K562 (cell line): ENCODE results near the gene SIRT5. TPM values are rescaled to one million over a fixed set of nuclear protein-coding genes. Genes with fewer than 3 reads are reported as not detected.

Experiments
- BRF1 ChIP-seq: IDR thresholded peaks from 3 replicates; pipeline ENCODE4 v1.6.1; 2011; ENCODE audit warnings: borderline replicate concordance, mild to moderate bottlenecking; ENCODE audit not compliant: insufficient read length; ENCODE audit errors: extremely low read depth
- CBFA2T3 ChIP-seq: fragments of 450-650 bp; IDR thresholded peaks from 2 replicates; pipeline ENCODE4 v1.6.1; 2017
- CBX5 ChIP-seq: IDR thresholded peaks from 2 replicates; pipeline ENCODE4 v1.6.1; 2014; ENCODE audit warnings: low read depth, borderline replicate concordance
- CTCF ChIP-seq, 3 experiments: IDR thresholded peaks in 2 of 3; conservative IDR thresholded peaks in 1 of 3; 2 replicates each; pipeline ENCODE4 v1.5.1; 2011 to 2012; ENCODE audit warnings: low read length in 3 of 3, mild to moderate bottlenecking in 3 of 3, control low read depth in 2 of 3, improper control_type of control experiment in 1 of 3, inconsistent platforms in 1 of 3, low read depth in 1 of 3, mixed read lengths in 1 of 3, moderate library complexity in 1 of 3; ENCODE audit not compliant: insufficient read depth in 2 of 3
- EWSR1 ChIP-seq: fragments of 450-650 bp; IDR thresholded peaks from 2 replicates; pipeline ENCODE4 v1.6.1; 2018; ENCODE audit warnings: borderline replicate concordance, mild to moderate bottlenecking, low read depth, moderate library complexity; ENCODE audit not compliant: partially characterized antibody
- FIP1L1 ChIP-seq: fragments of 200-400 bp; formaldehyde crosslinking; IDR thresholded peaks from 2 replicates; pipeline ENCODE4 v1.6.1; 2018; ENCODE audit warnings: mild to moderate bottlenecking, low read depth, low read length; ENCODE audit not compliant: poor library complexity, severe bottlenecking
- FUS ChIP-seq: fragments of 200-400 bp; formaldehyde crosslinking; optimal IDR thresholded peaks from 2 replicates; pipeline ENCODE3; 2017; ENCODE audit warnings: low read depth, low read length
- KDM2B ChIP-seq: fragments of 250-450 bp; sonication (Bioruptor Pico); IDR thresholded peaks from 2 replicates; pipeline ENCODE4 v1.8.0; 2021; ENCODE audit warnings: mild to moderate bottlenecking, moderate library complexity
- KDM5B ChIP-seq: fragments of 200-600 bp; sonication (generic); IDR thresholded peaks from 2 replicates; pipeline ENCODE4 v1.6.1; 2012; ENCODE audit warnings: low read depth, mild to moderate bottlenecking, moderate library complexity, low read length, control low read depth, inconsistent platforms; ENCODE audit not compliant: insufficient replicate concordance
- MTA2 ChIP-seq: fragments of 450-650 bp; IDR thresholded peaks from 2 replicates; pipeline ENCODE4 v1.6.1; 2016; ENCODE audit warnings: low read depth
- MYBL2 ChIP-seq, 2 experiments: fragments of 450-650 bp in 1 of 2; sonication (generic) in 1 of 2; formaldehyde crosslinking in 1 of 2; IDR thresholded peaks; 2 replicates each; pipeline versions ENCODE4 v1.6.1 to v1.8.1; 2017 to 2022; ENCODE audit warnings: borderline replicate concordance in 1 of 2, inconsistent platforms in 1 of 2, low read depth in 1 of 2, mild to moderate bottlenecking in 1 of 2, missing genetic modification reagents in 1 of 2, moderate library complexity in 1 of 2
- NBN ChIP-seq: fragments of 450-650 bp; IDR thresholded peaks from 2 replicates; pipeline ENCODE4 v1.6.1; 2016; ENCODE audit warnings: low read depth, mild to moderate bottlenecking
- NCOA6 ChIP-seq: fragments of 450-650 bp; IDR thresholded peaks from 2 replicates; pipeline ENCODE4 v1.6.1; 2017; ENCODE audit warnings: mild to moderate bottlenecking
- RBM25 ChIP-seq: fragments of 200-400 bp; formaldehyde crosslinking; IDR thresholded peaks from 2 replicates; pipeline ENCODE4 v1.6.1; 2018; ENCODE audit warnings: low read length, low read depth, moderate library complexity; ENCODE audit not compliant: severe bottlenecking
- SMAD3 ChIP-seq: fragments of 450-650 bp; formaldehyde crosslinking; conservative IDR thresholded peaks from 2 replicates; pipeline ENCODE4 v1.4.0; 2020; ENCODE audit warnings: mild to moderate bottlenecking
- SNIP1 ChIP-seq: fragments of 450-650 bp; IDR thresholded peaks from 2 replicates; pipeline ENCODE4 v1.7.1; 2017; ENCODE audit warnings: low read depth, mild to moderate bottlenecking
- SP2 ChIP-seq: IDR thresholded peaks from 2 replicates; pipeline ENCODE4 v1.6.1; 2011; ENCODE audit warnings: mild to moderate bottlenecking, low read depth, low read length, moderate library complexity; ENCODE audit not compliant: poor library complexity, severe bottlenecking; ENCODE audit errors: extremely low read depth
- ZBTB17 ChIP-seq: fragments of 450-650 bp; formaldehyde crosslinking; IDR thresholded peaks from 2 replicates; pipeline ENCODE4 v1.4.0; 2020; ENCODE audit warnings: mild to moderate bottlenecking
- ZC3H4 ChIP-seq: sonication (generic); formaldehyde crosslinking; IDR thresholded peaks from 2 replicates; pipeline ENCODE4 v1.9.0; 2021; ENCODE audit warnings: missing genetic modification reagents, borderline replicate concordance
- ZNF274 ChIP-seq: IDR thresholded peaks from 2 replicates; pipeline ENCODE4 v1.6.1; 2011; ENCODE audit warnings: low read depth, mild to moderate bottlenecking, low read length, moderate library complexity, borderline replicate concordance
- polyA plus RNA-seq, 8 experiments: library from polyadenylated mRNA; depleted of rRNA in 4 of 8; stranded (reverse) in 5 of 8; unstranded in 3 of 8; fragments of >200 nt; fragmentation: Nextera tagmentation in 2 of 8; fragmentation: Illumina TruSeq in 1 of 8; extraction: Ambion mirVana in 2 of 8; extraction: Trizol in 1 of 8; gene quantifications; 2 replicates each; pipeline versions ENCODE4 v1.2.1 to v1.2.3, GENCODE V29; 2011 to 2014; ENCODE audit warnings: inconsistent platforms in 1 of 8, missing spikeins in 1 of 8
- total RNA-seq, 7 experiments: library from RNA; depleted of rRNA in 6 of 7; stranded (reverse); fragments of >200 nt in 6 of 7; fragmentation: Illumina TruSeq in 2 of 7; extraction: Trizol in 2 of 7; gene quantifications; 2 replicates each; pipeline versions ENCODE4 v1.2.1 to v1.2.3, GENCODE V29; 2011 to 2021; ENCODE audit warnings: low replicate concordance in 1 of 7
- TF ChIP-seq, protein P1 (sequence below): sonication (generic); formaldehyde crosslinking; IDR thresholded peaks from 2 replicates; pipeline ENCODE4 v1.8.0; 2022; ENCODE audit warnings: mild to moderate bottlenecking, missing genetic modification reagents, borderline replicate concordance
- TF ChIP-seq, protein P2 (sequence below): fragments of 450-650 bp; IDR thresholded peaks from 2 replicates; pipeline ENCODE4 v1.6.1; 2014; ENCODE audit warnings: low read depth, mild to moderate bottlenecking, moderate library complexity, borderline replicate concordance

SIRT5 gene
- total and polyA plus RNA-seq, 9 of the 15 experiments (the other 6 are each of a cell fraction or from before 2014, with no cell fraction given) = 2.1 to 15.7 (median 11.4) TPM

GRCh38 chr6:13614926-13615791, 40.8 kb downstream of the SIRT5 start, which contains the start of gene NOL7 (continued):
- peak; percentile 84 to 93 (median 89) for TF ChIP-seq CTCF (IDR thresholded peaks at IDR 0.05 in 2 of 3, conservative IDR thresholded peaks at IDR 0.05 in 1 of 3; ENCODE audit: insufficient read depth in 2 of 3, low read depth in 1 of 3, low read length in 3 of 3)
- TF ChIP-seq BRF1 = no peak
- TF ChIP-seq MTA2 = peak; percentile 83
- TF ChIP-seq, protein P1, sequence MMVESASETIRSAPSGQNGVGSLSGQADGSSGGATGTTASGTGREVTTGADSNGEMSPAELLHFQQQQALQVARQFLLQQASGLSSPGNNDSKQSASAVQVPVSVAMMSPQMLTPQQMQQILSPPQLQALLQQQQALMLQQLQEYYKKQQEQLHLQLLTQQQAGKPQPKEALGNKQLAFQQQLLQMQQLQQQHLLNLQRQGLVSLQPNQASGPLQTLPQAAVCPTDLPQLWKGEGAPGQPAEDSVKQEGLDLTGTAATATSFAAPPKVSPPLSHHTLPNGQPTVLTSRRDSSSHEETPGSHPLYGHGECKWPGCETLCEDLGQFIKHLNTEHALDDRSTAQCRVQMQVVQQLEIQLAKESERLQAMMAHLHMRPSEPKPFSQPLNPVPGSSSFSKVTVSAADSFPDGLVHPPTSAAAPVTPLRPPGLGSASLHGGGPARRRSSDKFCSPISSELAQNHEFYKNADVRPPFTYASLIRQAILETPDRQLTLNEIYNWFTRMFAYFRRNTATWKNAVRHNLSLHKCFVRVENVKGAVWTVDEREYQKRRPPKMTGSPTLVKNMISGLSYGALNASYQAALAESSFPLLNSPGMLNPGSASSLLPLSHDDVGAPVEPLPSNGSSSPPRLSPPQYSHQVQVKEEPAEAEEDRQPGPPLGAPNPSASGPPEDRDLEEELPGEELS = peak; percentile 91; the same call in 1 of the 2 replicates
- 0 out of 2 replicates have a peak, but pooled peaks have one; percentile 17 for TF ChIP-seq CBX5
- TF ChIP-seq MYBL2 (IDR thresholded peaks at IDR 0.05; ENCODE audit: low read depth) = no peak
- TF ChIP-seq MYBL2 (CRISPR knock-in tag; IDR thresholded peaks at IDR 0.05; ENCODE audit: borderline replicate concordance) = no peak
- peak; percentile 56 for TF ChIP-seq ZBTB17 (CRISPR knock-in tag)
- TF ChIP-seq SMAD3 = peak; percentile 27; the same call in 1 of the 2 replicates
- peak; percentile 27 for TF ChIP-seq NBN
- peak; percentile 94 for TF ChIP-seq SP2
- no peak for TF ChIP-seq ZNF274
- peak; percentile 91 for TF ChIP-seq SNIP1
- TF ChIP-seq, protein P2, sequence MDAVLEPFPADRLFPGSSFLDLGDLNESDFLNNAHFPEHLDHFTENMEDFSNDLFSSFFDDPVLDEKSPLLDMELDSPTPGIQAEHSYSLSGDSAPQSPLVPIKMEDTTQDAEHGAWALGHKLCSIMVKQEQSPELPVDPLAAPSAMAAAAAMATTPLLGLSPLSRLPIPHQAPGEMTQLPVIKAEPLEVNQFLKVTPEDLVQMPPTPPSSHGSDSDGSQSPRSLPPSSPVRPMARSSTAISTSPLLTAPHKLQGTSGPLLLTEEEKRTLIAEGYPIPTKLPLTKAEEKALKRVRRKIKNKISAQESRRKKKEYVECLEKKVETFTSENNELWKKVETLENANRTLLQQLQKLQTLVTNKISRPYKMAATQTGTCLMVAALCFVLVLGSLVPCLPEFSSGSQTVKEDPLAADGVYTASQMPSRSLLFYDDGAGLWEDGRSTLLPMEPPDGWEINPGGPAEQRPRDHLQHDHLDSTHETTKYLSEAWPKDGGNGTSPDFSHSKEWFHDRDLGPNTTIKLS = peak; percentile 95
- no peak for TF ChIP-seq ZC3H4
- TF ChIP-seq EWSR1 = no peak
- peak; percentile 88 for TF ChIP-seq FUS
- TF ChIP-seq FIP1L1 = peak; percentile 97
- peak; percentile 90 for TF ChIP-seq NCOA6
- TF ChIP-seq RBM25 = no peak
- peak; percentile 25; the same call in 1 of the 2 replicates for TF ChIP-seq CBFA2T3
- peak; percentile 93 for TF ChIP-seq KDM5B
- 0 out of 2 replicates have a peak, but pooled peaks have one; percentile 11 for TF ChIP-seq KDM2B (CRISPR knock-in tag)
